CD4-positive, alpha-beta T cell treated with Interleukin-4 for 4 hours (primary cell): Measurements from ENCODE around the gene CSNK2A1.

Experiments
- DNase-seq: peaks from one replicate; pipeline ENCODE4 v3.0.0-alpha.2; 2020

Gene CSNK2A1

GRCh38 chr20:563187-563586, 19.6 kb upstream of the CSNK2A1 start:
- DNase-seq, result no peak

- no peak for DNase-seq
These were observed 18.8 kb upstream of the CSNK2A1 start for GRCh38 chr20:562232-562897.

GRCh38 chr20:561437-562231, 18.0 kb upstream of the CSNK2A1 start:
- peak; percentile 36 for DNase-seq

- no peak for DNase-seq
These were observed 17.1 kb upstream of the CSNK2A1 start for GRCh38 chr20:560680-561079.

- no peak for DNase-seq
These were observed 14.5 kb upstream of the CSNK2A1 start for GRCh38 chr20:558117-558516.

- no peak for DNase-seq
These were observed 13.4 kb upstream of the CSNK2A1 start for GRCh38 chr20:556984-557383.

GRCh38 chr20:555976-556385, 12.4 kb upstream of the CSNK2A1 start:
- DNase-seq, result no peak

- DNase-seq, result no peak
These were observed 7.0 kb upstream of the CSNK2A1 start for GRCh38 chr20:550611-551010.

- no peak for DNase-seq
These were observed 6.3 kb upstream of the CSNK2A1 start for GRCh38 chr20:549722-550496.

DNA sequence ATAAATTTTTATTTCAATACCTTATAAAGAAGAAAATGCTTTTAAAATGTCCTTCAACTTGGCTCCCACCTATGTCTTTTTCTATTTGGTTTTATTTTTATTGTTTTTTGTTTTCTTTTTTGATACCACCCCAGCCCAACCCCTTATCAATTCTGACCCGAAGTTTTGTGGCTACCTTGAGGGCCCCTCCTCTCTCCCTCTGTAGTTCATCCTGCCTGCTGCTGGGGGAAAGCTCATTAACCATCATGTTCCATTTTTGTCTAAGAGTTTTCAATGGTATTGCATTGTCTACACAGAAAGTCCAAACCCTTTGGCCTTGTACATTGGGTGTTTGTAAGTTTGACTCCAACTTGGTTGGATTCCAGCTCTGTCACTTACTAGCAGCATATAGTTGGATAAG, 5.3 kb upstream of the CSNK2A1 start:
- no peak for DNase-seq

DNA sequence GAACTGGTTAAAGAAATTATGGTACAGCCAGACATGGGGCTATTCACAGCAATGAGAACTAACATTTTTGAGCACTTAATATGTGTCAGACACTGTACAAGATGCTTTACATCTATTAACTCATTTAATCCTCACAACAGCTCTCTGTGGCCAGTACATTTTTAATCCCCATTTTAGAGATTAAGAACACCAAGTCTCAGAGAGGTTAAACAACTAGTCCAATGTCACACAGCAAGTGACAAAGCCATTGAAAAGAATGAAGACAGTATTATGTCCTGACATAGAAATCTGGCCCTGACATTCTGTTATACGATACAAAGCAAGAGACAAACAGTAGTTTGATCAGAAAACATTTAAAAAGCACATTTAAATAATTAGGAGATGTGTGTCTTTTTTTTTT, 3.8 kb upstream of the CSNK2A1 start:
- DNase-seq, result no peak

GRCh38 chr20:546353-546752, 2.8 kb upstream of the CSNK2A1 start:
- DNase-seq, result no peak

DNA sequence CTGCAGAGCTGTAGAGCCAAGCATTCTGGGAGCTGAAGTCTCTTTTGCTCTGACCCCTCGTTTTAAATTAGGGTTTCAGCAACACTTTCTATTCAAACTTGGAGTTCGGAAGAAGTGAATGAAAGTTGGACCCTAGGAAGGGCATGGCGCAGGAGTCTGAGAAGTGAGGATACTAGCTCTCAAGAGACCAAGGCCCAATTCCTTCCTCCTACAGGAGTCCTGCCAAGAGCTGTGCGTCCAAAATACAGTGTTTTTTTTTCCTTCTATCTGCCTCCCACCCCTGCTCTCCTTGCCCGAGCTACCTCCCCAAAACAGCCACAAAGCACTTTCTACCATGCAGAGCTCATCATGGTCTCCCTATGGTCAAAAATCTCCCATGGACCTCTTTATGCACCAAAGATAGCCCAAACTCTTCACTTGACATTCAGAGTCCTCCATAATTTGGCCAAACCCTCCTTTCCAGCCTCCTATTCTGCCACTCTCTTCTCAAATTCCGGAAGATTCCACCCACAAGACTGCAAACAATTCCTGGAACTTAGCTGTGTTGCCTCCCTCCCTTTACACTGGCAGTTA, 649 bp upstream of the CSNK2A1 start:
- DNase-seq, result no peak

- no peak for DNase-seq
These were observed 717 bp downstream of the CSNK2A1 start for GRCh38 chr20:542777-543368.

GRCh38 chr20:540391-541201, 3.0 kb downstream of the CSNK2A1 start:
- DNase-seq, result no peak

- no peak for DNase-seq
These were observed 3.7 kb downstream of the CSNK2A1 start for GRCh38 chr20:539848-540247.

DNA sequence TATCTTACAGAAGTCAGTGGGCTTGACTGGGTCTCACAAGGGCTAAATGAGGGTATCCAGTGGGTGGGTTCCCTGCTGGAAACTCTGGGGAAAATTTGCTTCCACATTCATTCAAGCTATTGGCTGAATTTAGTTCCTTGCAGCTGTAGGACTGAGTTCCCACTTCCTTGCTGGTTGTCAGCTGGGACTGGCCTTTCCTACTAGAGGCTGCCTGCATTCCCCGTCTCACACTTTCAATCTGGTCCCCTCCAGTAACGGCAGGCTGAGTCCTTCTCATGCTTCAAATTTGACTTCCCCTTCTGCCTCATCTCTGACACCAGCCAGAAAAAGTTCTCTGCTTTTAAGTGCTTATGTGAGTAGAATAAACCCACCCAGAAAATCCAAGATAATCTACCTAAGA, 4.4 kb downstream of the CSNK2A1 start:
- no peak for DNase-seq

- DNase-seq, result no peak
These were observed 5.6 kb downstream of the CSNK2A1 start for GRCh38 chr20:537983-538382.

DNA sequence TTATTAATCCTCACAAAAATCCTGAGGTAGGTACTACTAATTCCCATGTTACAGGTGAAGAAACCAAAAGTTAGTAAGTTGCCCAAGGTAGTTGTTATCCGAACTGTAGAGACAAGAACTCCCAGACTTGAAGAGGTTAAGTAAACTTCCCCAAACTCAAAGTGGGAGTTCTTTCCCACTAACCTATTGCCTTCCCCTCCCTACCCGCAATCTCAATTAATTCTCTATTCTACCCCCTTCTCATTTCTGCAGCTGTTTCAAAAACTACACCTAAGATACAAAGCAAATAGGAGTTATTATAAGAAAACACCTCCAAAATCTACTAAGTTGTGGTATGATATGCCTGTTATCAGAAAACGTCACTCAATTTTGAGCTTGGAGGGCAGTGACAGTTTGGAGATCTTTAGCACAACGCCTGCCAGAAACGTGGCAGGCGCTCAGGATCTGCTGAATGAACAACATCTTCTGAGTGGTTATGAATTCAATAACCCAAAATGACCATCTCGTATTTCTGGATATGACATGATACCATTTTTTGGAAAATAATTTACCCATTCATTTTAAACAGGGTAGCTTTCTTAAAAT, 7.1 kb downstream of the CSNK2A1 start:
- no peak for DNase-seq

- no peak for DNase-seq
These were observed 7.6 kb downstream of the CSNK2A1 start for GRCh38 chr20:535958-536357.

DNA sequence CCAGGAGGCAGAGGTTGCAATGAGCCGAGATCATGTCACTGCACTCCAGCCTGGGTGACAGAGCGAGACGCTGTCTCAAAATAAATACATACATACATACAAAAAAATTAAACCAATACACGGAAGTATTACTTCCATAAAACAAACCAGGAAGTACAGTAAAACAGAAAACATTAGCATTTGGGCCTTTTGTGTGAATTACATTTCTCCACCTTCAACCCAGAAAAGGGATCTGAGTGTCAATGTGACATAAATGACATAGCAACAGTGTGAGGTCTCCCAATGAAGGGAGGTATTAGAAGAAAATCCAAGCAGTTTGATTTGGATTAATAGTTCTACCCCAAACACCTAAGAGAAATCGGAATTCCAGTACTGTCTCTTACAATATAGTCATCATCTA, 10.1 kb downstream of the CSNK2A1 start:
- no peak for DNase-seq

DNA sequence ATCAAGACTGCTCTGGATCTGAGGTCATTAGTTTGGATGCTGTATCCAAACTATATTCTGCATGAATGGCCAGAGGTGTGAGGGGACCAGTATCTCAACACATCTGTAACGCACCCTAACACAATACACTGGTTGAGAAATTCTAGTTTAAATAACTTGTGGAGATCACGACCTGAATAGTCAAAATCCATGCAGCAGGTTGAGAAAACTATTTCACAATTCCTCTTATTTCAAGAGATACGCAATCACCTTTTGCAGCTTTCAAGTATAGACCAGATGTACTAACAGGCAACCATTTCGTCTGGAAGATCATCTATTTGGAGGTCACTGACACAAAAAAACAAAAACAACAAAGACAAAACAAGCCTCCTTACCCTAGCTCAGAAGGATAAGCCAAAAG, 11.1 kb downstream of the CSNK2A1 start:
- DNase-seq, result no peak
